GM12878 (cell line): Measurements from ENCODE around the gene LRP5. TPM values are rescaled to one million over a fixed set of nuclear protein-coding genes. Genes with fewer than 3 reads are reported as not detected.
A peak's percentile ranks its signal among the peaks of the same experiment; 100 is the strongest.

Source experiments
- ATAC-seq: fragments of 200-7000 bp; cut with Tn5 transposase; 3 replicates; pipeline ENCODE4 v1.9.1; 2020; ENCODE audit warnings: mild to moderate bottlenecking, moderate library complexity
- BruUV-seq: library from RNA; stranded (reverse); fragments of 400-500 nt; replicated peaks from 2 replicates; lab custom pipeline; 2021; lab: Mats Ljungman, UMichigan
- CTCF ChIA-PET: fragments of 300-600 bp; sonication (Branson Sonifier 250); formaldehyde crosslinking; extraction: SDS; loops from one replicate; lab custom pipeline; 2021; ENCODE audit warnings: inconsistent platforms; lab: Yijun Ruan, JAX
- POLR2A ChIA-PET: fragments of 350-600 bp; formaldehyde crosslinking; extraction: SDS; loops from one replicate; lab custom pipeline; 2021; ENCODE audit warnings: inconsistent platforms; lab: Charles Lee
- RAD21 ChIA-PET: fragments of 300-600 bp; sonication (Branson Sonifier 250); formaldehyde crosslinking; loops from one replicate; lab custom pipeline; 2023; ENCODE audit warnings: antibody characterized with exemption; ENCODE audit not compliant: unreplicated experiment; lab: Charles Lee
- SMC1A ChIA-PET: fragments of 300-600 bp; sonication (Branson Sonifier 250); formaldehyde crosslinking; loops from one replicate; lab custom pipeline; 2023; ENCODE audit not compliant: unreplicated experiment, uncharacterized antibody; lab: Charles Lee
- DNase-seq: peaks from one replicate; pipeline ENCODE4 v3.0.0-alpha.2; 2011; ENCODE audit warnings: low read depth, low spot score
- FAIRE-seq: peaks from 3 replicates; lab custom pipeline; 2011; peaks lifted over from hg19 to GRCh38; lab: Jason Lieb, UNC
- H2AFZ ChIP-seq: 2 replicates; pipeline ENCODE4 v1.6.0; 2011; ENCODE audit warnings: low read depth, low read length, control low read depth; ENCODE audit not compliant: control insufficient read depth
- H3K27ac ChIP-seq: 2 replicates; pipeline ENCODE4 v1.5.1; 2011; ENCODE audit warnings: control low read depth; ENCODE audit not compliant: control insufficient read depth, insufficient read depth
- H3K27me3 ChIP-seq, 2 experiments: replicated peaks in 1 of 2; 2 replicates each; pipeline versions ENCODE4 v1.6.0 to v1.6.1; 2011; ENCODE audit warnings: low read length in 1 of 2; ENCODE audit not compliant: control insufficient read depth in 2 of 2, insufficient read depth in 2 of 2
- H3K36me3 ChIP-seq, 2 experiments: 2 replicates each; pipeline ENCODE4 v1.5.1; 2011; ENCODE audit warnings: low read length in 1 of 2; ENCODE audit not compliant: control insufficient read depth in 2 of 2, insufficient read depth in 2 of 2
- H3K4me1 ChIP-seq: 2 replicates; pipeline ENCODE4 v1.6.1; 2011; ENCODE audit warnings: mild to moderate bottlenecking, low read length, moderate library complexity, mixed read lengths; ENCODE audit not compliant: control insufficient read depth, insufficient read depth
- H3K4me2 ChIP-seq: 2 replicates; pipeline ENCODE4 v1.6.0; 2011; ENCODE audit warnings: control low read depth; ENCODE audit not compliant: control insufficient read depth, insufficient read depth
- H3K4me3 ChIP-seq: fragments of 200-600 bp; sonication (generic); 2 replicates; pipeline ENCODE4 v1.5.1; 2016
- H3K79me2 ChIP-seq: 2 replicates; pipeline ENCODE4 v1.6.0; 2011; ENCODE audit warnings: low read length; ENCODE audit not compliant: control insufficient read depth, insufficient read depth
- H3K9ac ChIP-seq: 2 replicates; pipeline ENCODE4 v1.8.0; 2011; ENCODE audit warnings: low read length, control low read depth, mixed read lengths; ENCODE audit not compliant: control insufficient read depth, insufficient read depth
- H3K9me3 ChIP-seq: replicated peaks from 3 replicates; pipeline ENCODE4 v1.5.1; 2011; ENCODE audit warnings: mild to moderate bottlenecking, low read length; ENCODE audit not compliant: control insufficient read depth, insufficient read depth
- H4K20me1 ChIP-seq: 2 replicates; pipeline ENCODE4 v1.6.0; 2011; ENCODE audit not compliant: control insufficient read depth, insufficient read depth
- BACH1 ChIP-seq: fragments of 450-650 bp; IDR thresholded peaks from 2 replicates; pipeline ENCODE4 v1.6.1; 2017; ENCODE audit warnings: mild to moderate bottlenecking, borderline replicate concordance
- CHD1 ChIP-seq: IDR thresholded peaks from 2 replicates; pipeline ENCODE4 v1.6.1; 2012; ENCODE audit warnings: low read depth, low read length, improper control_type of control experiment
- CREM ChIP-seq: IDR thresholded peaks from 2 replicates; pipeline ENCODE4 v1.6.1; 2014; ENCODE audit warnings: antibody characterized with exemption, low read depth
- GATAD2B ChIP-seq: fragments of 450-650 bp; conservative IDR thresholded peaks from 2 replicates; pipeline ENCODE4 v1.6.1; 2017; ENCODE audit warnings: low read depth, mild to moderate bottlenecking, moderate library complexity
- KDM1A ChIP-seq: fragments of 200-600 bp; sonication (generic); IDR thresholded peaks from 2 replicates; pipeline ENCODE4 v1.6.1; 2016; ENCODE audit warnings: borderline replicate concordance
- MTA3 ChIP-seq: IDR thresholded peaks from 2 replicates; pipeline ENCODE4 v1.6.1; 2012; ENCODE audit warnings: low read length, inconsistent platforms, borderline replicate concordance
- NFXL1 ChIP-seq: fragments of 450-650 bp; IDR thresholded peaks from 2 replicates; pipeline ENCODE4 v1.6.1; 2017; ENCODE audit warnings: antibody characterized with exemption, mild to moderate bottlenecking, borderline replicate concordance
- NR2F1 ChIP-seq: fragments of 450-650 bp; conservative IDR thresholded peaks from 2 replicates; pipeline ENCODE4 v1.6.1; 2017; ENCODE audit warnings: mild to moderate bottlenecking
- PAX8 ChIP-seq: fragments of 450-650 bp; IDR thresholded peaks from 2 replicates; pipeline ENCODE4 v1.6.1; 2017; ENCODE audit warnings: mild to moderate bottlenecking, moderate library complexity
- SMC3 ChIP-seq: IDR thresholded peaks from 2 replicates; pipeline ENCODE4 v1.6.1; 2011; ENCODE audit warnings: low read length, improper control_type of control experiment, borderline replicate concordance
- SREBF2 ChIP-seq: IDR thresholded peaks from 2 replicates; pipeline ENCODE4 v1.6.1; 2012; ENCODE audit warnings: mild to moderate bottlenecking, low read length
- ZSCAN29 ChIP-seq: fragments of 450-650 bp; IDR thresholded peaks from 2 replicates; pipeline ENCODE4 v1.6.1; 2017; ENCODE audit warnings: mild to moderate bottlenecking, moderate library complexity
- WGBS: methylation state at CpG from one replicate; pipeline ENCODE4 v1.1.6; 2016; ENCODE audit warnings: low lambda C conversion rate; ENCODE audit not compliant: insufficient replicate concordance, insufficient coverage; ENCODE audit errors: missing lambda C conversion rate; 5-methylcytosine and 5-hydroxymethylcytosine counted together
- in situ Hi-C: fragments of 300-500 bp; cut with MboI; formaldehyde crosslinking; loops from 9 replicates; pipeline ENCODE4 v1.14.3; 2018; ENCODE audit warnings: mixed read lengths
- intact Hi-C: fragments of 100-400 bp; cut with micrococcal nuclease; formaldehyde crosslinking; loops from one replicate; pipeline ENCODE4 v1.14.2; 2022; ENCODE audit not compliant: unreplicated experiment
- polyA plus RNA-seq, 11 experiments: library from polyadenylated mRNA; depleted of rRNA in 4 of 11; unstranded in 6 of 11; stranded (reverse) in 5 of 11; fragments of >200 nt; fragmentation: Nextera tagmentation in 4 of 11; fragmentation: Illumina TruSeq in 1 of 11; extraction: Ambion mirVana in 4 of 11; extraction: Trizol in 1 of 11; gene quantifications; 1 replicate in 1 of 11; 2 replicates in 10 of 11; pipeline versions ENCODE4 v1.2.1 to v1.2.3, GENCODE V29; 2011 to 2016; ENCODE audit warnings: inconsistent platforms in 2 of 11, missing spikeins in 2 of 11, low read depth in 1 of 11
- total RNA-seq, 4 experiments: library from RNA; depleted of rRNA in 3 of 4; stranded (reverse); fragments of >200 nt in 3 of 4; fragmentation: Illumina TruSeq in 1 of 4; extraction: Trizol in 1 of 4; gene quantifications; 2 replicates each; pipeline versions ENCODE4 v1.2.1 to v1.2.3, GENCODE V29; 2013 to 2021
- TF ChIP-seq, protein P1 (sequence below): fragments of 150-350 bp; IDR thresholded peaks from 2 replicates; pipeline ENCODE4 v1.6.1; 2016; ENCODE audit warnings: low read depth, low read length
- TF ChIP-seq, protein P2 (sequence below): IDR thresholded peaks from 2 replicates; pipeline ENCODE4 v1.6.1; 2011; ENCODE audit warnings: mild to moderate bottlenecking, low read depth, low read length, moderate library complexity; ENCODE audit not compliant: insufficient replicate concordance

The LRP5 gene
- total and polyA plus RNA-seq, 10 of the 15 experiments (the other 5 are each of a cell fraction or from before 2014, with no cell fraction given), result 0.37 to 34.0 (median 6.6) TPM

DNA sequence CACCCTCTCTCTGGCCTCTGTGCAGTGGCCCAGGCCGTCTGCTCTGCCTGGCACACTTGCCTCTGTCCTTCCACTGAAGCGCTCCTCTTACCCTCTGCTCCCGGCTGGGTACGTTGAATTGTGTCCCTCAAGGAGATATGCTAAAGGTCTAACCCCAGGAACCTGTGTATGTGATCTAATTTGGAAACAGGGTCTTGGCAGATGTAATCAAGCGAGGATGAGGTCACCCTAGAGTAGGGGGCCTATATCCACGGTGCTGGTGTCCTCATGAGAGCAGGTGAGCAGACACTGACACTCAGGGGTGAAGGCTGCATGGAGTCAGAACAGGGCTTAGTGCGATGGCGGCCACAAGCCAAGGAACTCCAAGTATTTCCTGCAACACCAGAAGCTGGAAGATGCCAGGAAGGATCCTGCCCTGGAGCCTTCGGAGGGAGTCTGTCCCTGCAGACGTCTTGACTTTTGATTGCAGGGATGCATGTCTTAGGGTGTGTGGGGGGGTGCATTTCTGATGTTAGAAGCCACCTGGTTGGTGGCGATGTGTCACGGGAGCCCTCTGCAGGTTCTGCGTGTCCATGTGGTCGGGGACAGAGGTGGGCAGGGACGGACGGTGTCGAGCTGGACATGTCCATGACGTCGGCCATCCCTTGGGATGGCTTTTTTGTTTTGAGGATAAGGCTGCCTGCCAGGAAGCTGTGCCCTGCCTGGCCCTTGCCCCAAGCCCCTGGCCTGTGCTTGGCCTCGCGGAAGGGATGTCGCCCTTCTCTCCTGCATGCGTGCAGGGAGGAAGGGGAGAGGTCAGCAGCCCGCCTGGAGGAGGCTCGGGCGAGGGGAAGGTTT is 68.6 kb downstream of the LRP5 start:
- no peaks in the 10 kb centered on the region for H3K27me3 ChIP-seq
- in situ Hi-C loops (loop anchor here (5.0 kb wide), 1 partner anchor 124 kb away; no protein-coding TSS in a partner anchor), intact Hi-C loops (loop anchor here (5.0 kb wide), 2 partner anchors 69 to 84 kb away; partner anchors contain the start of gene LRP5)
- WGBS, result 70% methylated on average over 26 of the region's 26 CpGs
- no peaks in the 10 kb centered on the region for H4K20me1 ChIP-seq
- ChIA-PET RAD21 (interaction anchor here (2.5 to 5.1 kb wide), 2 partner anchors 67 to 123 kb away, joined by 8 to 21 read pairs; no protein-coding TSS in a partner anchor), POLR2A (interaction anchor here (1.4 kb wide), 1 partner anchor 10 kb away, joined by 4 read pairs; no protein-coding TSS in a partner anchor), CTCF (interaction anchor here (0.8 to 5.0 kb wide), 5 partner anchors 11 to 172 kb away, joined by 3 to 62 read pairs (median 3); no protein-coding TSS in a partner anchor), SMC1A (interaction anchor here (1.0 to 2.4 kb wide), 6 partner anchors 10 to 124 kb away, joined by 3 to 8 read pairs (median 4); no protein-coding TSS in a partner anchor)
- no peak overlapping the region for H3K4me3 ChIP-seq
- DNase-seq, result no peak
- ATAC-seq, result peak; percentile 16; the same call in 2 of the 3 replicates
- BruUV-seq, result no TSS peak
- H3K4me1 ChIP-seq, result peaks cover 32% of the 10 kb centered on the region
- no peak overlapping the region for H2AFZ ChIP-seq
- no peak for TF ChIP-seq BACH1
- TF ChIP-seq, protein P1, sequence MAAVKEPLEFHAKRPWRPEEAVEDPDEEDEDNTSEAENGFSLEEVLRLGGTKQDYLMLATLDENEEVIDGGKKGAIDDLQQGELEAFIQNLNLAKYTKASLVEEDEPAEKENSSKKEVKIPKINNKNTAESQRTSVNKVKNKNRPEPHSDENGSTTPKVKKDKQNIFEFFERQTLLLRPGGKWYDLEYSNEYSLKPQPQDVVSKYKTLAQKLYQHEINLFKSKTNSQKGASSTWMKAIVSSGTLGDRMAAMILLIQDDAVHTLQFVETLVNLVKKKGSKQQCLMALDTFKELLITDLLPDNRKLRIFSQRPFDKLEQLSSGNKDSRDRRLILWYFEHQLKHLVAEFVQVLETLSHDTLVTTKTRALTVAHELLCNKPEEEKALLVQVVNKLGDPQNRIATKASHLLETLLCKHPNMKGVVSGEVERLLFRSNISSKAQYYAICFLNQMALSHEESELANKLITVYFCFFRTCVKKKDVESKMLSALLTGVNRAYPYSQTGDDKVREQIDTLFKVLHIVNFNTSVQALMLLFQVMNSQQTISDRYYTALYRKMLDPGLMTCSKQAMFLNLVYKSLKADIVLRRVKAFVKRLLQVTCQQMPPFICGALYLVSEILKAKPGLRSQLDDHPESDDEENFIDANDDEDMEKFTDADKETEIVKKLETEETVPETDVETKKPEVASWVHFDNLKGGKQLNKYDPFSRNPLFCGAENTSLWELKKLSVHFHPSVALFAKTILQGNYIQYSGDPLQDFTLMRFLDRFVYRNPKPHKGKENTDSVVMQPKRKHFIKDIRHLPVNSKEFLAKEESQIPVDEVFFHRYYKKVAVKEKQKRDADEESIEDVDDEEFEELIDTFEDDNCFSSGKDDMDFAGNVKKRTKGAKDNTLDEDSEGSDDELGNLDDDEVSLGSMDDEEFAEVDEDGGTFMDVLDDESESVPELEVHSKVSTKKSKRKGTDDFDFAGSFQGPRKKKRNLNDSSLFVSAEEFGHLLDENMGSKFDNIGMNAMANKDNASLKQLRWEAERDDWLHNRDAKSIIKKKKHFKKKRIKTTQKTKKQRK, result no peak
- no peak for TF ChIP-seq PAX8
- TF ChIP-seq GATAD2B, result no peak
- TF ChIP-seq, protein P2, sequence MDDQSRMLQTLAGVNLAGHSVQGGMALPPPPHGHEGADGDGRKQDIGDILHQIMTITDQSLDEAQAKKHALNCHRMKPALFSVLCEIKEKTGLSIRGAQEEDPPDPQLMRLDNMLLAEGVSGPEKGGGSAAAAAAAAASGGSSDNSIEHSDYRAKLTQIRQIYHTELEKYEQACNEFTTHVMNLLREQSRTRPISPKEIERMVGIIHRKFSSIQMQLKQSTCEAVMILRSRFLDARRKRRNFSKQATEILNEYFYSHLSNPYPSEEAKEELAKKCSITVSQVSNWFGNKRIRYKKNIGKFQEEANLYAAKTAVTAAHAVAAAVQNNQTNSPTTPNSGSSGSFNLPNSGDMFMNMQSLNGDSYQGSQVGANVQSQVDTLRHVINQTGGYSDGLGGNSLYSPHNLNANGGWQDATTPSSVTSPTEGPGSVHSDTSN, result no peak
- no peak for TF ChIP-seq SMC3
- TF ChIP-seq KDM1A, result no peak
- no peak for TF ChIP-seq MTA3
- TF ChIP-seq CREM, result no peak
- no peak for TF ChIP-seq NFXL1
- TF ChIP-seq ZSCAN29, result no peak
- TF ChIP-seq NR2F1, result no peak
- no peak for TF ChIP-seq CHD1
- TF ChIP-seq SREBF2, result no peak
- H3K27ac ChIP-seq, result peak overlapping the region; percentile 59
- peaks cover 0 to 2% of the 10 kb centered on the region in 2 experiments; a peak in 1 of 4 replicates for H3K36me3 ChIP-seq
- no peak overlapping the region; the same call in 1 of the 2 replicates for H3K9ac ChIP-seq
- peak overlapping the region; percentile 7 for H3K4me2 ChIP-seq
- no peaks in the 10 kb centered on the region for H3K79me2 ChIP-seq
- FAIRE-seq, result no peak
- no peaks in the 10 kb centered on the region for H3K9me3 ChIP-seq
